HEK293 (cell line): ENCODE results near the gene PDZRN3.

Source experiments
- CTCF ChIA-PET: fragments of 350-600 bp; formaldehyde crosslinking; extraction: SDS; loops from one replicate; lab custom pipeline; 2021; ENCODE audit warnings: antibody characterized with exemption; lab: Yijun Ruan, JAX
- POLR2A ChIA-PET: fragments of 300-600 bp; formaldehyde crosslinking; extraction: SDS; loops from one replicate; lab custom pipeline; 2020; ENCODE audit warnings: antibody characterized with exemption, inconsistent platforms; lab: Yijun Ruan, JAX
- H3K27ac ChIP-seq: fragments of 200-500 bp; sonication (Bioruptor generic); 2 replicates; pipeline ENCODE4 v1.5.1; 2014; ENCODE audit warnings: low read depth, low read length, control low read depth, inconsistent platforms; ENCODE audit errors: extremely low read depth
- H3K36me3 ChIP-seq, 2 experiments: fragments of 200-500 bp in 1 of 2; sonication (Bioruptor generic) in 1 of 2; 1 replicate in 1 of 2; 2 replicates in 1 of 2; pipeline ENCODE4 v1.5.1; 2014 to 2017; ENCODE audit warnings: inconsistent platforms in 2 of 2, low read length in 2 of 2; ENCODE audit not compliant: control insufficient read depth in 2 of 2, insufficient read depth in 1 of 2
- H3K4me1 ChIP-seq: fragments of 200-500 bp; sonication (Bioruptor generic); 2 replicates; pipeline ENCODE4 v1.5.1; 2014; ENCODE audit warnings: mild to moderate bottlenecking, low read length, inconsistent platforms; ENCODE audit not compliant: control insufficient read depth, insufficient read depth
- H3K4me3 ChIP-seq: 2 replicates; pipeline ENCODE4 v1.5.1; 2011; ENCODE audit warnings: low read depth, mild to moderate bottlenecking, control low read depth, low read length, moderate library complexity
- H3K9me3 ChIP-seq: fragments of 200-500 bp; sonication (Bioruptor generic); 2 replicates; pipeline ENCODE4 v1.5.1; 2014; ENCODE audit warnings: low read depth, low read length, inconsistent platforms; ENCODE audit not compliant: control insufficient read depth, insufficient read depth
- AEBP2 ChIP-seq: fragments of 450-650 bp; formaldehyde crosslinking; IDR thresholded peaks from 2 replicates; pipeline ENCODE4 v1.5.1; 2016; ENCODE audit warnings: missing biosample characterization, missing genetic modification characterization, borderline replicate concordance
- GLIS1 ChIP-seq: fragments of 450-650 bp; formaldehyde crosslinking; IDR thresholded peaks from 2 replicates; pipeline ENCODE4 v1.5.1; 2016; ENCODE audit warnings: missing biosample characterization, missing genetic modification characterization
- MZF1 ChIP-seq: fragments of 450-650 bp; formaldehyde crosslinking; IDR thresholded peaks from 2 replicates; pipeline ENCODE4 v1.5.1; 2017; ENCODE audit warnings: missing biosample characterization, missing genetic modification characterization, borderline replicate concordance
- PBX3 ChIP-seq: sonication (generic); formaldehyde crosslinking; IDR thresholded peaks from 2 replicates; pipeline ENCODE4 v1.8.1; 2022; ENCODE audit warnings: mild to moderate bottlenecking, moderate library complexity, missing genetic modification reagents
- PRDM10 ChIP-seq: fragments of 450-650 bp; formaldehyde crosslinking; IDR thresholded peaks from 2 replicates; pipeline ENCODE4 v1.5.1; 2016; ENCODE audit warnings: missing biosample characterization, missing genetic modification characterization
- PRDM6 ChIP-seq: fragments of 450-650 bp; formaldehyde crosslinking; IDR thresholded peaks from 2 replicates; pipeline ENCODE4 v1.5.1; 2017; ENCODE audit warnings: missing biosample characterization, missing genetic modification characterization
- SETDB1 ChIP-seq: IDR thresholded peaks from one replicate; pipeline ENCODE4 v1.6.1; 2017; ENCODE audit warnings: mild to moderate bottlenecking, low read length, moderate library complexity, mixed read lengths; ENCODE audit not compliant: insufficient read length
- ZBTB26 ChIP-seq: fragments of 450-650 bp; formaldehyde crosslinking; optimal IDR thresholded peaks from 2 replicates; pipeline ENCODE3; 2016; ENCODE audit warnings: missing biosample characterization, mild to moderate bottlenecking, missing genetic modification characterization
- ZNF121 ChIP-seq: fragments of 450-650 bp; formaldehyde crosslinking; IDR thresholded peaks from 2 replicates; pipeline ENCODE4 v1.5.1; 2016; ENCODE audit warnings: missing biosample characterization, missing genetic modification characterization
- ZNF266 ChIP-seq: fragments of 450-650 bp; formaldehyde crosslinking; IDR thresholded peaks from 2 replicates; pipeline ENCODE4 v1.5.1; 2016; ENCODE audit warnings: missing biosample characterization, missing genetic modification characterization, low read depth
- ZNF354C ChIP-seq: fragments of 450-650 bp; formaldehyde crosslinking; IDR thresholded peaks from 2 replicates; pipeline ENCODE4 v1.5.1; 2016; ENCODE audit warnings: missing biosample characterization, missing genetic modification characterization, low read depth, borderline replicate concordance
- ZNF449 ChIP-seq: fragments of 450-650 bp; formaldehyde crosslinking; IDR thresholded peaks from 2 replicates; pipeline ENCODE4 v1.5.1; 2017; ENCODE audit warnings: missing biosample characterization, mild to moderate bottlenecking, missing genetic modification characterization, moderate library complexity
- ZNF558 ChIP-seq: fragments of 450-650 bp; formaldehyde crosslinking; IDR thresholded peaks from 2 replicates; pipeline ENCODE4 v1.5.1; 2016; ENCODE audit warnings: missing biosample characterization, missing genetic modification characterization
- ZNF585B ChIP-seq: fragments of 450-650 bp; formaldehyde crosslinking; IDR thresholded peaks from 2 replicates; pipeline ENCODE4 v1.5.1; 2016; ENCODE audit warnings: missing biosample characterization, missing genetic modification characterization
- ZNF600 ChIP-seq: fragments of 450-650 bp; formaldehyde crosslinking; IDR thresholded peaks from 2 replicates; pipeline ENCODE4 v1.5.1; 2016; ENCODE audit warnings: missing biosample characterization, missing genetic modification characterization
- ZNF621 ChIP-seq: fragments of 450-650 bp; formaldehyde crosslinking; IDR thresholded peaks from 2 replicates; pipeline ENCODE4 v1.5.1; 2017; ENCODE audit warnings: missing biosample characterization, missing genetic modification characterization
- ZNF623 ChIP-seq: fragments of 450-650 bp; formaldehyde crosslinking; IDR thresholded peaks from 2 replicates; pipeline ENCODE4 v1.5.1; 2016; ENCODE audit warnings: missing biosample characterization, missing genetic modification characterization
- ZNF704 ChIP-seq: fragments of 450-650 bp; formaldehyde crosslinking; IDR thresholded peaks from 2 replicates; pipeline ENCODE4 v1.5.1; 2016; ENCODE audit warnings: missing biosample characterization, missing genetic modification characterization
- ZNF777 ChIP-seq: fragments of 450-650 bp; formaldehyde crosslinking; IDR thresholded peaks from 2 replicates; pipeline ENCODE4 v1.5.1; 2017; ENCODE audit warnings: missing biosample characterization, missing genetic modification characterization, borderline replicate concordance
- ZNF792 ChIP-seq: fragments of 450-650 bp; formaldehyde crosslinking; IDR thresholded peaks from 2 replicates; pipeline ENCODE4 v1.5.1; 2016; ENCODE audit warnings: missing biosample characterization, missing genetic modification characterization
- ZSCAN23 ChIP-seq: fragments of 450-650 bp; formaldehyde crosslinking; IDR thresholded peaks from 2 replicates; pipeline ENCODE4 v1.5.1; 2016; ENCODE audit warnings: missing biosample characterization, missing genetic modification characterization
- ZSCAN4 ChIP-seq: fragments of 450-650 bp; formaldehyde crosslinking; IDR thresholded peaks from 2 replicates; pipeline ENCODE4 v1.5.1; 2017; ENCODE audit warnings: missing biosample characterization, missing genetic modification characterization

The PDZRN3 gene

GRCh38 chr3:73624017-73624820 is 522 bp downstream of the PDZRN3 start:
- Histone ChIP-seq H3K4me1 (no peaks in the 10 kb centered on the region; the same call in 1 of the 2 replicates), H3K27ac (peak overlapping the region; percentile 39; the same call in 1 of the 2 replicates), H3K4me3 (peak overlapping the region; percentile 59), H3K36me3 (no peaks in the 10 kb centered on the region), H3K9me3 (no peaks in the 10 kb centered on the region)
- POLR2A ChIA-PET: no interaction called here
- CTCF ChIA-PET: interaction anchor here (0.7 to 1.2 kb wide), 3 partner anchors 9 to 223 kb away, joined by 3 read pairs; no protein-coding TSS in a partner anchor
- TF ChIP-seq ZSCAN4 (no peak), ZNF777 (tag by site-specific recombination) (peak; percentile 64; the same call in 1 of the 2 replicates), ZNF600 (no peak), ZNF449 (tag by site-specific recombination) (no peak), ZNF266 (tag by site-specific recombination) (no peak), AEBP2 (tag by site-specific recombination) (no peak), PRDM6 (tag by site-specific recombination) (no peak), ZNF354C (no peak), ZNF585B (tag by site-specific recombination) (no peak), ZSCAN23 (tag by site-specific recombination) (no peak), ZNF558 (no peak), ZNF704 (tag by site-specific recombination) (no peak), ZNF121 (no peak), ZNF623 (no peak), ZNF792 (no peak), MZF1 (tag by site-specific recombination) (no peak), SETDB1 (no peak), PBX3 (CRISPR knock-in tag) (peak; percentile 71), GLIS1 (peak; percentile 72; the same call in 1 of the 2 replicates), ZNF621 (tag by site-specific recombination) (no peak), PRDM10 (tag by site-specific recombination) (no peak), ZBTB26 (peak; percentile 87)
